ENCODE results near the gene PIGR.
"Not testable (repeated sequence)": the region's sequence is repeated elsewhere in the genome, so short reads cannot be mapped to it uniquely, and the experiment has no call there.

PIGR gene

GRCh38 chr1:206933333-206933945 is 12.8 kb downstream of the PIGR start:
- peak in 2 of 3 experiments; percentile 46 to 53 for DNase-seq (ENCODE audit: low read depth in 3 of 3)

- DNase-seq (ENCODE audit: low read depth in 3 of 3), result no peak
Observed at GRCh38 chr1:206932177-206932576, 14.1 kb downstream of the PIGR start.

- no peak for DNase-seq (ENCODE audit: low read depth in 3 of 3)
Observed at GRCh38 chr1:206931709-206932108, 14.6 kb downstream of the PIGR start.

GRCh38 chr1:206930210-206930798 is 16.0 kb downstream of the PIGR start:
- no peak for DNase-seq (ENCODE audit: low read depth in 3 of 3)

- DNase-seq (ENCODE audit: low read depth in 3 of 3), result no peak
Observed at GRCh38 chr1:206929524-206929923, 16.7 kb downstream of the PIGR start.

GRCh38 chr1:206926286-206926685 is 20.0 kb downstream of the PIGR start:
- DNase-seq (ENCODE audit: low read depth in 3 of 3), result no peak

- DNase-seq (ENCODE audit: low read depth in 3 of 3), result no peak
Observed at GRCh38 chr1:206925106-206925736, 21.0 kb downstream of the PIGR start.

GRCh38 chr1:206924592-206925105 is 21.6 kb downstream of the PIGR start:
- no peak for DNase-seq (ENCODE audit: low read depth in 3 of 3)

- DNase-seq (ENCODE audit: low read depth in 3 of 3), result not testable (repeated sequence)
Observed at GRCh38 chr1:206923961-206924557, 22.2 kb downstream of the PIGR start.

GRCh38 chr1:206923009-206923960 is 23.0 kb downstream of the PIGR start:
- DNase-seq (ENCODE audit: low read depth in 3 of 3), result peak in 2 of 3 experiments; percentile 46 to 57

- DNase-seq (ENCODE audit: low read depth in 3 of 3), result no peak
Observed at GRCh38 chr1:206922524-206922923, 23.7 kb downstream of the PIGR start.

GRCh38 chr1:206921772-206922265 is 24.4 kb downstream of the PIGR start, which contains the start of gene FCMR:
FCMR (minus strand) TSS chr1:206921941; CDS start chr1:206921854, 87 bp downstream.
- no peak for DNase-seq (ENCODE audit: low read depth in 3 of 3)

GRCh38 chr1:206918076-206918475 is 28.2 kb downstream of the PIGR start:
- DNase-seq (ENCODE audit: low read depth in 3 of 3), result no peak

GRCh38 chr1:206916000-206916709 is 30.1 kb downstream of the PIGR start:
- DNase-seq (ENCODE audit: low read depth in 3 of 3), result no peak

- DNase-seq (ENCODE audit: low read depth in 3 of 3), result no peak
Observed at GRCh38 chr1:206915030-206915735, 31.1 kb downstream of the PIGR start.

- no peak for DNase-seq (ENCODE audit: low read depth in 3 of 3)
Observed at GRCh38 chr1:206913766-206914537, 32.3 kb downstream of the PIGR start.

- no peak for DNase-seq (ENCODE audit: low read depth in 3 of 3)
Observed at GRCh38 chr1:206912445-206913095, 33.7 kb downstream of the PIGR start.

- no peak for DNase-seq (ENCODE audit: low read depth in 3 of 3)
Observed at GRCh38 chr1:206911064-206911663, 35.1 kb downstream of the PIGR start.

All from stimulated activated CD4-positive, alpha-beta T cell treated with anti-CD3 and anti-CD28 coated beads, TNF-alpha, amount 100 ng/mL, for 4 hours (primary cell).